Bronchial epithelial cell (primary cell): ENCODE results near the gene MED10. TPM values are rescaled to one million over a fixed set of nuclear protein-coding genes. Genes with fewer than 3 reads are reported as not detected.

Source experiments
- DNase-seq: peaks from one replicate; pipeline ENCODE4 v3.0.0-alpha.2; 2010; ENCODE audit warnings: low read depth
- FAIRE-seq: peaks from 2 replicates; lab custom pipeline; 2011; peaks lifted over from hg19 to GRCh38; lab: Jason Lieb, UNC
- H3K27me3 ChIP-seq: 2 replicates; pipeline ENCODE4 v1.5.1; 2011; ENCODE audit warnings: low read length; ENCODE audit not compliant: control insufficient read depth, insufficient read depth
- H3K36me3 ChIP-seq: 2 replicates; pipeline ENCODE4 v1.5.1; 2011; ENCODE audit warnings: low read length; ENCODE audit not compliant: control insufficient read depth, insufficient read depth
- H3K4me3 ChIP-seq: 2 replicates; pipeline ENCODE4 v1.5.1; 2011; ENCODE audit warnings: mild to moderate bottlenecking, low read depth, low read length, control low read depth
- CTCF ChIP-seq: IDR thresholded peaks from 2 replicates; pipeline ENCODE4 v1.5.1; 2011; ENCODE audit warnings: mild to moderate bottlenecking, moderate library complexity, low read length, control low read depth, inconsistent platforms; ENCODE audit not compliant: insufficient read depth, severe bottlenecking
- total RNA-seq: library from RNA; depleted of rRNA; stranded (reverse); fragments of >200 nt; gene quantifications from 2 replicates; pipeline ENCODE4 v1.2.1, GENCODE V29; 2014

MED10 gene
- total RNA-seq: 13.2 and 16.3 TPM in 2 replicates

GRCh38 chr5:6377905-6378765 lies at the start of gene MED10:
MED10 (minus strand) TSS chr5:6378547; CDS start chr5:6378483, 64 bp downstream.
- peaks cover 17% of the 10 kb centered on the region for H3K36me3 ChIP-seq
- peak within 1 kb of the TSS; percentile 92 for H3K4me3 ChIP-seq
- H3K27me3 ChIP-seq: no peaks in the 10 kb centered on the region
- TF ChIP-seq CTCF: no peak
- FAIRE-seq: no peak
- peak; percentile 77 for DNase-seq

DNA sequence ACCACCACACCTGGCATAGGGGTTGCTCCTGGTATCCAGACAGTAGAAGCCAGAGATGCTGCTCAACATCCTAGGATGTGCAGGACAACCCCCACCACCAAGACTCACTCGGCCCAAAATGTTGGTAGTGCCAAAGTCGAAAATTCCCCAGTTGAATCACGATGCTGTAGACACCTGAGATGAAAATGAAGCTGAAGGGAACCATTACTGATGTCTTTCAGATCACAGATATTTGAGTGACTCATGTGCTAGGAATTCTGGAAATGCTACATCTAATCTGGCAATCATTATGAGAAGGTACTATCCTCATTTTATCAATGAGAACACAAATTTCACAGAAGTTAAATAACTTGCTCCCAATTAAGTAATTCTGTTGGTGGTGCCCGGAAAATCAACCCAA lies 49.3 kb upstream of the MED10 start:
- DNase-seq: no peak

GRCh38 chr5:6424700-6425099 lies 46.4 kb upstream of the MED10 start:
- Histone ChIP-seq H3K36me3 (no peaks in the 10 kb centered on the region), H3K27me3 (no peaks in the 10 kb centered on the region), H3K4me3 (no peak overlapping the region)
- FAIRE-seq: no peak
- no peak for DNase-seq
- TF ChIP-seq CTCF: no peak

More for the DNA sequence above, 49.3 kb upstream of the MED10 start:
- Histone ChIP-seq H3K36me3 (no peaks in the 10 kb centered on the region), H3K4me3 (no peak overlapping the region), H3K27me3 (peaks cover 2% of the 10 kb centered on the region)
- peak; percentile 76 for FAIRE-seq
- no peak for TF ChIP-seq CTCF

DNA sequence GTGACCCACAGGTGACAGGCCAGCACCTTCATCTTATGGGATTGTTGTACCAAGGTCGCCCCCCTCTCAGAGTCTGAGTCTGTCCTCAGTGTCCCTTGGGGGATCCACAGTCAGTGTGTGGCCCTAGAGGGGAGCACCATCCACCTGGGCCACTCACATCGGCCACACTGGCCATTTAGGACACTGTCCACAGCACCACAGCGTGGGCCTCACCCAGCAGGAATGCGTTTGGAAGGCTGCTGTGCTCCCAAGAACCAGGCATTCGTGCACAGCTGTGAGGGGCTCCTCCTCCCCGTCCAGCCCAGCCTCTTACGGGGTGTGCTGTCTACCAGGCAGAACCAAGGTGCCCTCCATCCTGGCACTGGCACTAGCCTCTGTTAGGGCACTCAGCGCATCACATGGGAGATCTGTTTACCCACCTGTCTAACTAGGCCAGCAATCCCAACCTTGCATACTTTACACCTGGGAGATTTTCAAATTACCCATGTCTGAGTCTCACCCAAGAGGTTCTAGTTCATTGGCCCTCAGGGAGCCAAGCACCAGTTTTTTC lies 45.8 kb upstream of the MED10 start:
- Histone ChIP-seq H3K4me3 (no peak overlapping the region), H3K36me3 (no peaks in the 10 kb centered on the region), H3K27me3 (no peaks in the 10 kb centered on the region)
- no peak for FAIRE-seq
- TF ChIP-seq CTCF: no peak
- no peak for DNase-seq

DNA sequence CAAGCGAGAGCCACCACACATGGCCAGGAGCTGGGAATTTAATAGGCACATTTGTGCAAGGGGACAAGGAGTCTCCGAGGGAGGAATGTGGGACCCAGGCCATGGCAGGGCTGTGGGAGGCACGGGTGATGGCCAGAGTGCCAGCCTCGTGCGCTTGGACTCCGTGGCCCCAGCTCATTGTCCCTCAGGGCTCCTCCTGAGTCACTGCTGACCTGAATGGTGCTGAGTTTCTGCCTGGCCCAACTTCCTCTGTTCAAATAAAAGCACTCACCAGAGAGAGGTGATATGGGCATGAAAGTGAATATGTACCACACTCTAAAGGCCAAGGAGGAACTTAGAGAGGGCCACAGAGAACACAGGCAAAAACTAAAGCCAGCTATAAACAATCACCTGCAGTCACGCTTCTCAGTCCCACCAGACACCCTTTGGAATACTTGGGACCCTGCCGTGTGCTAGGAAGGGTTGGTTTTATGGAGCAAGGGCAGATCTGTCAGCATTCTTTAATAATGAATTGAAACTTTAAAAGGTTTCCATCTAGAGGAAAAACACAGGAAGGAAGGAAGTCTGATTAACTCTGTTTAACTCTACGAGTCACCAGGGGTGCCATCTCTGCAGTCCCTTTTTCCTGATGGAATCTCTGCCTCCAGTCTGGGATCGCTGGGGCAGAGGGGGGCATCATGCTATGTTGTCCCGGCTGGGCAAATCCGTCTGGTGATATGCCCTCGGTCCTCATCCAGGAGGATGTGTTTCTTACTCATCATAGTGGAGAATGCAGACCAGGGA lies 45.2 kb upstream of the MED10 start:
- Histone ChIP-seq H3K27me3 (no peaks in the 10 kb centered on the region), H3K4me3 (no peak overlapping the region), H3K36me3 (no peaks in the 10 kb centered on the region)
- TF ChIP-seq CTCF: no peak
- no peak for FAIRE-seq
- DNase-seq: no peak
